Left renal pelvis (tissue), 4 donors: ENCODE data around the gene PLCB1. TPM values are rescaled to one million over a fixed set of nuclear protein-coding genes. Genes with fewer than 3 reads are reported as not detected.

Source experiments
- DNase-seq, 4 donors: peaks; one replicate each; pipeline ENCODE4 v3.0.0-alpha.2; 2013; ENCODE audit warnings: low read depth in 4 of 4, low spot score in 3 of 4
- polyA plus RNA-seq, 4 donors: library from polyadenylated mRNA; unstranded; fragments of 120-200 nt; gene quantifications; one replicate each; pipeline ENCODE4 v1.2.1, GENCODE V29; 2013; ENCODE audit not compliant: insufficient read length in 4 of 4

Gene PLCB1
- polyA plus RNA-seq, 4 donors = 23.0 to 66.7 (median 42.2) TPM

DNA sequence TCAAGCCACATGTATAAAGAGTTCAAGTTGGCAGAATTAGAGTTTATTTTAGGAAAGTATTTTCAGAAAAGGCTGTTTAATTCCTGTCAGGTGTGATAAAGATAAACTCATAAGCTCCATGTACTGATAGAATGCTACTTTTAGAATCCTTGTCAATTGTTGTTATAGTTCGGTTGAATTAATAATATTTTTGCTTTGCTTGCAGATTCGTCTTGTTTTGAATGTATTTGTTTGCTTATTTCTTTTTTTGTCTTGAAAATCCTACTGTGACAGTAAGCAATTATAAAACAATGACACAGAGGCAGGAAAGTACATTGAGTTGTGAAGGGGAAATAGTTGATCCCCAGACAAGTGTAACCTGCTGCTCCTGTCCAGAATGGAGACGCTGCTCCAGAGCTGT, 602.9 kb downstream of the PLCB1 start:
- no peak for DNase-seq

DNA sequence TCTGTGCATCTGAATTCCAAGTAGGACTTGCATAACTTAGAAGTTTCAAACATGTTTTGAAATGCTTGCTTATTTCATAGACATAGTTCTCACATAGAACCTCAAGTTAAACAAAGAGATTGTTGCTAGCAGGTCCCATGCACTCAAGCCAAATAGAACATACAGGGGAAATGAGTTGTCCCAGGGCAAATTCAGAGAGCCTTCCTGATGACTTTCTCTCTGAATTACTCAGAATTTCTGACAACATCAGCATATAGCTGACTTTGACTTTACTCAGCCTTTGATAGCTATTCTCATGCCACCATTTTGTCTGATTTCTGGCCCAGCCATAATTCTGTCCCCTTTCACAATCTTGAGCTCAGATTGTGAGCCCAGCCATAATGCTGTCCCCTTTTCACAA, 603.6 kb downstream of the PLCB1 start:
- no peak for DNase-seq

DNA sequence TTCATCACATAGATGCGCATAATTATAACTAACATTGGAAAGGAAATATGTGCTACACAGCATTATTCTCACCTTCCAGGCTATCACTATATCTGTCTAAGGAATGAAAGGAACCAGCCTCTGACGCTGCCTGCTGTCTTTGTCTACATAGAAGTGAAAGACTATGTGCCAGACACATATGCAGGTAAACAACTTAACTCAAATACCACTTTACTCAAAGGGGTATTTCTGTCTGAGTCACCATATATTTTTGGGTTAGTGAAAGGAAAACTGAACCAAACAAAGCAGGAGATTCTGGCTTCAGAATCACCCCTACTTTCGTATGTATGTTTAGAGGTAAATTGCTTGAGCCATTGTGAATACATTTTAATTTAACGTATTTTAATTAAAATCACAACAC, 608.2 kb downstream of the PLCB1 start:
- no peak for DNase-seq

DNA sequence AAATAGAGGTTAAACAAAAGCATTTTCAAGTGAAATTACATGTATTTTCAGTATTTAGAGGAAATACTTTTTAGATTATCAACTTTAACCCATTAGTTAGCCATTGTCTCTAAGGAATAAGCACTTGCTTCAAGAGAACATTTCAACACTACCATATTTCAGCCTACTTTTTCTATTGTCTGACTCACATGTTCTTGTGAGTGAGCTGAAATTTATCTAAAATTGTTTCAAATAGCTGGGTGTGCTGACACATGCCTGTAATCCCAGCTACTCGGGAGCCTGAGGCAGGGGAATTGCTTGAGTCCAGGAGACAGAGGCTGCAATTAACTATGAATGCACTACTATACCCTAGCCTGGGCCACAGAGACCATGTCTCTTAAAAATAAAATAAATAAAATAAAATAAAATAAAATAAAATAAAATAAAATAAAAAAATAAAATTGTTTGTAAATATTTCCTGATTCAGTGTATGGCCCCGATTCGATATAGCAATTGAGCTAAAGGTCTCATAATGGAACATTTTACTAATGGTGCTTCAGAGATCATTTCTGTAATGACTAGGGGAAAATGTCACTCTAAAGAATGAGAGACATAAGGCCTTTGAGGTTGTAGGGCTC, 612.3 kb downstream of the PLCB1 start:
- no peak for DNase-seq

DNA sequence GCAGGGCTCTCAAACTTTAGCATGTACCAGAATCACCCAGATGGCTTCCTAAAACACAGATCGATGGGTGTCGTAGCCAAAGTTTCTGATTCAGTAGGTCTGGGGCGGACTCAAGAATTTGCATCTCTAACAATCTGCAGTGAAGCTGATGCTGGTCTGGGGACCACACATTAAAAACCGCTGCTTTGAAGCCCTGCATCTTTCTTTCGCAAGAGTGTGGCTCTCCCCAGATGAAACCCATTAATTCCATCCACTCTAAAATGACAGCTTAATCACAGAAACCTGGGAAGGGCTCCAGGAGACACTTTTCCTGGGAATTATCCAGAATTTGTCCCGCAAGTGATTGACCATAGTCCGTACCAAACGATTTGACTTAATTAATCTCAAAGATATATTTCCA, 617.0 kb downstream of the PLCB1 start:
- no peak for DNase-seq

DNA sequence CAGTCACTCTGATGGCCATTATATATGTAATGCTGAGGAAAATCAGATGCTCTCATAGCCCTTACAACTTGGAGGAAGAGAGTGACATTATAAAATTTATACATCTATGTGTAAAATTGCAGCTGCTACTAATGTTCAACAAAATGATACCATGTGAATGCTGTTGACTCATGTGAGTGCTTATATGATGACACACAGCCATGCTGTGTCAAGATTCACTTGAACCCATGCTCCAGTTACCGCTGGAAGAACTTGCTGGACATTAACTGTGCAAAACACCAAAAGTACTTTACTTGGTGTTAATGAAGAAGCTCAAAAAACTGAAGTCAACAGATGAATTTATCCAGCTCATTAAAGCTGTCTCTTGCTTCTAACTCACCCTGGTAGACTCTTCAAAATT, 617.9 kb downstream of the PLCB1 start:
- no peak for DNase-seq

DNA sequence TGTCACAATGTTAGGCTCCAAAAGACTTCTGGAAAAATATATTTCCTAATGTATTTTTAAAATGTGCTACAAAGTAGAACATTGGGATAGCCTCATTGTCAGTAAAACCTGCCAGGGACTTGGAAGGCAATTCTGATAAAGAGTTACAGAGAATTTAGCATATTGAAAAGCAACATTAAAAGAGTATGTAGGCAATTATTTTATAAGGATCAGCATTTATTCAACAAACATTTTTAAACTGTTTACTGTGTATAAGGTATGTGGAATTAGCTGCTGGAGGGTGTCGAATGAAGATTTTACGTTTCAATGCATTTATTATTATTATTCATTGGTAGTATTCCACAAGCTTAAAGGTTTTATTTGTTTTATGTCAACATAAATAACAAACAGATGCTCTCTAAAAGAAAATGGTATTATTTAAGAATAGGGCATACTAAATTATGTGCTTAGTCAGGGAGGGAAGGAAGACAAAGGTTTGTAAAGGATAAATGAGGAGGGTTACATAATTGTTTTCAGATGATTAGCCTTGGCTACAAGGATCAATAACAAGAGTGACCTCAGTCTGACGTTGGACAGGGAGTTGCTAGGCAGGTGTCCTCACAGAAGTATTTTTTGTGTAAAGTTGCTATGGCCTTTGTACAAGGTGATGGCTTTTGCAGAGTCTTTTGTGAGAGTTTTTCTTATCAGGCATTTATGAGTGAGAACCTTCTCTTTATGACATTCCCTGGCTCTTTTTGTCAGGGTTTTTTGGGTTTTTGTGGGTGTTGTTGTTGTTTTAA, 623.5 kb downstream of the PLCB1 start:
- DNase-seq = no peak

DNA sequence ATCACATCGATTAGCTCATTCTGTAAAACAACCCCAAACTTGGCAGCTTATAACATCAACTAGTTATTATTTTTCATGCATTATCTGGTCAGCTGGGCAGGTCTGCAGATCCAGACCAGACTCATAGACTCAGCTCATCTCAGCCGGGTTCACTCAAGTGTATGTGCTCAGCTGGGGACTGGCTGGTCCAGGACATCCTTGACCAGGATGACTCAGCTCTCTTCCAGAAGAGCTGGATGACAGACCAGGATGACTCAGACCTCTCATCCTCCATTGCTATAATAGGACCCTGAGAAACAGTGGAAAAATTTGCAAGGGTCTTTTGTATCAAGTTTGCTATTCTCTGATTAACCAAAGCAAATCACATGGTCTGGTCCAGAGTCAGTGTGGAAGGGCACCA, 624.3 kb downstream of the PLCB1 start:
- DNase-seq = no peak

DNA sequence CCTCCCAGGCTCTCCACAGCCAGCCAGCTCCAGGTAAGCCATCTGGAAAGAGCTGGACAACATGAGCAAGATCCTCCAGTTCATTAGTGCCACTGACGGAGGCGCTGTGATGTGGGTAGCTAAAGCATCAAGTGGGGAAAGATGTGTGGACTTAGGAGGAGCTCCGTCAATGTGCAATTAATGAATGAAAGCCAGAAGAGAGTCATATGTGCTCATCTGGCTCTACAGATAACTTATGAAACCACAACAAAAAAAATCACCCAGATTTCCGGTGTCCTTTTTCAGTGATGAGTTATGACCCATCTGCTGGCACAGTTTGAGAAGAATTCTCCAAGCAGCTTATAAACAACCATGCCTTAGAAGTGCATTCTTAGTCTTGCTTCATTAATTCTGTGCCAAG, 625.1 kb downstream of the PLCB1 start:
- no peak for DNase-seq

DNA sequence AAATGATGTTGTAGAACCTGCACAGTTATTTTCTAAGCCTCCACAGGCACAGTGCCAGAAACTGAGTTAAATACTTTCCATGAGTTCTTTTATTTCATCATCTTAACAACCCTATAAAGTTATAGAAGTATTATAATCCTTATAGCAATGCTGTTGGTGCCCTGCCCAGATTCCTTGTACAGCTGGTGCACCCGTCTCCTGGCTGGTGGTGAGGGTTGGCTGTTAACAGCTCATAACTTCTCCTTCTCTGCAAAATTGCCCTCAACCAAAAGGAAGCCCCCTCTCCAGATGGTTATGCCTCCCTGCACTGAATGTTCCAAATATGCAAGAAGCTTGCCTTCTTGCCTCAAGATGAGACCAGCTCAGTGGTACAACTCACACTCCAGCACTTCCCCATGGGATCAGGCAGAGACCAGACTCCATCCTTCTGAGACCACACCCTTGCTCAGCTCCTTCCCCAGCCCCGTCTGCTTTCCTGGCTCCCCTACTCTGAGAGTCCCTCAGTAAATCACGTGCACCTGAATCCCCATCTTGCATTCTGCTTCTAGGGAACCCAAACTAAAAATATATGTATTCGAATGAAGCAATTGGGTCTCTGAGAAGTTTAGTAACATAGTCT, 632.4 kb downstream of the PLCB1 start:
- DNase-seq = no peak

DNA sequence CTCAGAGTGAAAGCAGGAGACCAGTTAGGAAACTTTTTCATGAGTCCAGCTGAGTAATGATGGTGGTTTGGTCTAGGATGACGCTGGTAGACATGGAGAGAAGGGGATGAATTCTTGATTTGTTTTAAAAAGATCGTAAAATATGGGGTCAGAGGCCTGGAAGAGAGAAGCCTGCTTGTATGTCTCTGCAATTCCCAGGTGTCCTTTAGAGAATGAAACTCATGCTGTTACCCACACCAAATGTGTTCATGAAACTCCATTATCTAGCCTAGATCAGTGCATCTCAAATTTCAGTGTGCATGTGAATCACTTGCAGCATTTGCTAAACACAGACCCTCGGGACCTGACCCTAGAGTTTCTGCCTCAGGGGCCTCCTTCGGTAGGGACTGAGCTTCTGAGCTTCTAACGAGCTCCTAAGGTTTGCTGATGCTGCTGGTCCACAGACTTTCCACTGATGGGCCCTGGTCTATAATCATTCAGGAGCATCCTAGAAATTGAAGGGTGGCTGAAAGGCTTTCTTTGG, 634.9 kb downstream of the PLCB1 start:
- DNase-seq = no peak

DNA sequence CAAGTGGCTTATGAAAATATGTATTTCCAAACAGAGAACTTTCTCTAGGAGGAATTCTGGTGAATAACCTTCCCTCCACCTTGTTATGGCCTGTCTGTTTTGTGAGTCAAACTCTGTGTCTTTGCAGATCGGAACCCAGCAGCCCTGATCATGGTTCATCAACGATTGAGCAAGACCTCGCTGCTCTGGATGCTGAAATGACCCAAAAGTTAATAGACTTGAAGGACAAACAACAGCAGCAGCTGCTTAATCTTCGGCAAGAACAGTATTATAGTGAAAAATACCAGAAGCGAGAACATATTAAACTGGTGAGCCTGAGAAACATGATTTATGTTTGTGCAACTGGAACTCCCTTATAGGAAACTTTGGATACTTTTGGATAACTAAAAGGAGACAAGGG, 642.3 kb downstream of the PLCB1 start:
- DNase-seq = no peak

DNA sequence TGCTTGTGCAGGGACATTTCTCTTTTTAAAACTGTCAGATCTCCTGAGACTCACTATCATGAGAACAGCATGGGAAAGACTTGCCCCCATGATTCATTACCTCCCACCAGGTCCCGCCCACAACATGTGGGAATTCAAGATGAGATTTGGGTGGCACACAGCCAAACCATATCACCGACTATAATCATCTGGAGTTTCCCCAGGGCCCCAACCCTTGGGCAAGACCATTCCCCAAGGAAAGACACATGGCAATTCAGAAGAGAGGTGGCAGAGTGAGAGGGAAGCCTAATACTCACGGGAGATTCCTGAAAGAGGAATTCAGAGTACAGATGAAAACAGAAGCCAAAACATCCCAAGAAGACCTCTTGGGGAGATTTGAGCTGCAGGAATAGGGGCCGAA, 645.8 kb downstream of the PLCB1 start:
- no peak for DNase-seq

DNA sequence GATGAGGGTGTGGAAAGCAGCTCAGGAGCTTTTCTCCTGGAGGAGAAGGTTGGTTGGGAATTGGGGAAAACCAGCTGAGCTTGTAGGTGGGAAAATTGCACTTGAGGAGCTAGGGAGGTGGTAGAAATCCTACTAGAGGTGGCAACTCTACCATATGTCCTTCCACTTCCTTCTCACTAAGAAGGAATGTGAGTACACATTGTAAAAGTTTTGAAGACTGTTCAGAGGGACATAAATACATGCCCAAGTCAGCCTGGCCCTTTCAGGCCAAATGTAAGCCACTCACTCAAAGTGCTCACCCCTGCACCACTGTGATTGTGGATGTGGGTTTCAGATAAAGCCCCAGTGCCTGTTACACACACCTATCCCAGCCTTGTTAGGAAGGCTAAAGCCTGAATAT, 646.3 kb downstream of the PLCB1 start:
- no peak for DNase-seq

DNA sequence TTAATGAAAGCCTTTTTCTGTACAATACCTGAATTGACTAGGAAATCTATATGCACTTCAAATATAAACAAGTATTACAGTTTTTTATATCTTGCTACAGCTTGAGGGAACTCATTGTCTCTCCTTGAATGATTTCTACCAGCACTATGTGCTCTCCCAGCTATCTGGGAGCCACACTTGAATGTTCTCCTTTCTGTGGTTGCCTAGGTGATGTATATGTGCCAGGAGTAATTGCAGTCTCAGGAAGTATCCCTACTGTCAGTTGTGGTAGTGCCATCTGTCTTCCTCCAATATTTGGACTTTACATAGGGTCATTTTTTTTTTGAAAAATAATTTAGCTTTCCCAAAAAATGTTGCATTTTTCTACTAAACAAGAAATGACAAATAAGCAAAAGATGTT, 648.8 kb downstream of the PLCB1 start:
- no peak for DNase-seq

DNA sequence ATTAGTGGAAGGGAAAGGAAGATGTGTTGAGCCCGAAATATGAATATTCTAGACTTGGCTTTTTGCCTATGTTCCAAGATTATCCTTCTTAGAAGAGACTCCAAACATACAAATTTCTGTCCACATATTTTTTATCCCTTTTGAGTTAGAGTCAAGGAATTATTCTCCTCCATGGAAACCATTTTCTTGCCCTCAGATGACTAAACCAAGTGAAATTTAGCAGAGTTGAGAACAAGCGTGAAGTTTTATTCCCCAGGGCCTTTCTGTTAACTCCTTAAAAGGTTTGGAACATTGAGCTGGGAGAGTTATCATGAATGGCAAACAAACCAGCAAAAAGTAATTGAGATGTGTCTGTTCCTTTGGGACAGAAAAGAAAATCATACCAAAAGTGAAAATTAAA, 650.7 kb downstream of the PLCB1 start:
- no peak for DNase-seq

DNA sequence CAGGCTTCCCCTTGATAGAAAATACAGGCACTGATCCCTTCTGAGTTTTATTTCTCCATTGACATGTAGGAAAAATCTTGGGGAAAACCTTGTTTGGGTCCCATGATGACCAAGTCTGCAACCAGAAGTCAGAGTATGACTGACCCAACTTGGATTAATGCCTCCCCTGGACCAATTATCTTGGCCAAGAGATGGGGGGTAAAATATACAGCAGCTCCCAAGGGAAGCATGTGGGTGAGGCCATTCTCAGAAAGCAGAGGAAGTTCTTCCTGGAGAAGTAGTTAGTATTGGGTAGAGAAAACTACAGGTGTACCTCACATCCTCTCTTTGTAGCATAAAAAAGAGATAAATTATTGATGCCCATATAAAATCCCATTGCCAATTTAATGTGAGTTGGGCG, 651.7 kb downstream of the PLCB1 start:
- DNase-seq = no peak

DNA sequence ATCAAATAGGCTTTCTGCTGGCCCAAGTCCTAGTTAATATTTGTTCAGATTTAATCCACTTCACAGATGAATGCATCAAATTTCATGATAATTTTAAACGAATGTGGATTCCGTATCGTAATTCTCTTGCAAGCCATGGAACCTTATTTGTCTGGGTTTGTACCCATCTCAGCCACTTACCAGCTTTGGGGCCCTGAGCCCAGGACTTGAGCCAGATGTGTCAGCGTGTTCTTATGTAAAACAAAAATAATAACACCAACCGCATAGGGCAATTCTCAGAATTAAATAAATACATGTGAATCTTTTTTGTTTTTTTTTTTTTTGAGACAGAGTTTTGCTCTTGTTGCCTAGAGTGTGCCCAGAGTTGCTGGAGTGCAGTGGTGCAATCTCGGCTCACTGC, 654.3 kb downstream of the PLCB1 start:
- no peak for DNase-seq

DNA sequence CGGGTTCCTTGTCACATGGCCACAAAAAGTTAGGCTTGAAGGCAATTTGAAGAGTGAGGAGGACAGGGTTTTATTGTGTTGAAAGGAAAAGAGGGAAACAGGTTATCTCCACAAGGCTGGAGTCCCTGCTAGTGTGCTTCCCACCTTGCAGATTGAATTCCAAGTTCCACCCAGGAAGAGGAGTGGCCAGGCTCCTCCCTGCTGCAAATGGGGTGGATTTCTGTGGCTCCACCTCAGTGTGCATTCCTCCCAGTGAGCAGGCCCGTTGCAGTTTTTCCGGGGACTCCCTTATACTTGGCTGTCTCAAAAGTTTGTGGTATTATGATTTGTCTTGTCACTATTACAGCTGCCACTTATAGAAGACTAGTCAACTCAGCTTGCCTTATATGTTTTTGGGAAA, 655.0 kb downstream of the PLCB1 start:
- DNase-seq = no peak

DNA sequence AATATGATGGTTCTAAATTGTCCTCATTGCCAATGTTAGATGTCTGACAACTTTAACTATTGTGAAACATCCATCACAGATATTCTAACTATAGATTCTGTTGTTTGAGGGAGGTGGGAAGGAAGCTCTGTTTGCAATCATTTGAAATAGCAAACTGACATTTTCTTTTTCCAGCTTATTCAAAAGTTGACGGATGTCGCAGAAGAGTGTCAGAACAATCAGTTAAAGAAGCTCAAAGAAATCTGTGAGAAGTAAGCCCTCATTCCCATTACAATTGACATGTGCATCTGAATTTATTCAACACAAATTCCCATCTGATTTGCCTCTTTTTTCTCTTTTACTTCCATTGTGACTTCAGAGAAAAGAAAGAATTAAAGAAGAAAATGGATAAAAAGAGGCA, 656.2 kb downstream of the PLCB1 start:
- no peak for DNase-seq

DNA sequence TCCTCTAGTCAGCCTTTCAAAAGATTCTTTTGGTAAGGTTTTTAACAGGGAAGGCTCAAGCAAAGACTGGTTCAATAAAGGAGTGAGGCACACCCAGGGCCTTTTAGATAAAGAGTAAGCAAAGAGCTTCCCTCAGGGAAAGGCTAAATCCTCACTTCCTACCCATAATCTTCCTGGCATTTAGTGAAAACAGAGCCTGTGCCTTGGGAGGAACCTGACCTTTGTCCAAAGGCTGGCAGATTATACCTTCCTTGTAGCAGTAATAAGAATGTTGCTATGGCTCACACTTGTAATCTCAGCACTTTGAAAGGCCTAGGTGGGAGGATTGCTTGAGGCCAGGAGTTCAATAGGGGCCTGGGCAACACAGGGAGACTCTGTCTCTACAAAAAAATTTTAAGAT, 656.8 kb downstream of the PLCB1 start:
- DNase-seq = no peak
